ENCODE data around the gene TWIST2. TPM values are rescaled to one million over a fixed set of nuclear protein-coding genes. Genes with fewer than 3 reads are reported as not detected.
A peak's percentile ranks its signal among the peaks of the same experiment; 100 is the strongest.

Gene TWIST2
- total RNA-seq = 2.7 TPM
- long read RNA-seq, partial matches to known transcripts = 0 of 4 reads
- long read RNA-seq, other reads (novel, unspliced or antisense) = 0 of 4 reads

- intact Hi-C loops (cut with micrococcal nuclease) = no loop called here
- peak within 1 kb of the TSS; percentile 78 for H3K27ac ChIP-seq (replicated peaks)
- H3K4me1 ChIP-seq = peaks cover 31% of the 10 kb centered on the region
- peak within 1 kb of the TSS; percentile 67 for H3K4me3 ChIP-seq
- TF ChIP-seq CTCF (IDR thresholded peaks at IDR 0.05; ENCODE audit: borderline replicate concordance) = no peak
- no peaks in the 10 kb centered on the region for H3K9me3 ChIP-seq (replicated peaks)
- H3K36me3 ChIP-seq = no peaks in the 10 kb centered on the region
- H3K27me3 ChIP-seq (ENCODE audit: low read depth) = peaks cover 98% of the 10 kb centered on the region
- DNase-seq = peak; percentile 80
These were observed at the start of gene TWIST2 for GRCh38 chr2:238847841-238848690. TSS of gene TWIST2 (plus strand) at chr2:238848085. CDS start at chr2:238848216, 131 bp downstream.

- intact Hi-C loops (cut with micrococcal nuclease) = no loop called here
- H3K27me3 ChIP-seq (ENCODE audit: low read depth) = peaks cover 72% of the 10 kb centered on the region
- H3K27ac ChIP-seq (replicated peaks) = no peak overlapping the region
- H3K4me3 ChIP-seq = no peak overlapping the region
- H3K4me1 ChIP-seq = no peaks in the 10 kb centered on the region
- no peak for TF ChIP-seq CTCF (IDR thresholded peaks at IDR 0.05; ENCODE audit: borderline replicate concordance)
- H3K36me3 ChIP-seq = no peaks in the 10 kb centered on the region
- no peaks in the 10 kb centered on the region for H3K9me3 ChIP-seq (replicated peaks)
- no peak for DNase-seq
These were observed 46.1 kb upstream of the TWIST2 start for GRCh38 chr2:238801791-238802190.

GRCh38 chr2:238802957-238803356 is 44.9 kb upstream of the TWIST2 start:
- Histone ChIP-seq H3K27ac (replicated peaks) (no peak overlapping the region), H3K36me3 (no peaks in the 10 kb centered on the region), H3K4me3 (no peak overlapping the region), H3K27me3 (ENCODE audit: low read depth) (peaks cover 60% of the 10 kb centered on the region), H3K4me1 (no peaks in the 10 kb centered on the region), H3K9me3 (replicated peaks) (no peaks in the 10 kb centered on the region)
- intact Hi-C loops (cut with micrococcal nuclease) = no loop called here
- no peak for DNase-seq
- TF ChIP-seq CTCF (IDR thresholded peaks at IDR 0.05; ENCODE audit: borderline replicate concordance) = no peak

GRCh38 chr2:238803996-238804870 is 43.7 kb upstream of the TWIST2 start:
- Histone ChIP-seq H3K27me3 (ENCODE audit: low read depth) (peaks cover 54% of the 10 kb centered on the region), H3K4me3 (no peak overlapping the region), H3K27ac (replicated peaks) (no peak overlapping the region), H3K9me3 (replicated peaks) (peaks cover 11% of the 10 kb centered on the region), H3K36me3 (no peaks in the 10 kb centered on the region), H3K4me1 (no peaks in the 10 kb centered on the region)
- intact Hi-C loops (cut with micrococcal nuclease) = no loop called here
- no peak for DNase-seq
- no peak for TF ChIP-seq CTCF (IDR thresholded peaks at IDR 0.05; ENCODE audit: borderline replicate concordance)

GRCh38 chr2:238808761-238809160 is 39.1 kb upstream of the TWIST2 start:
- no peak overlapping the region for H3K27ac ChIP-seq (replicated peaks)
- no peaks in the 10 kb centered on the region for H3K36me3 ChIP-seq
- TF ChIP-seq CTCF (IDR thresholded peaks at IDR 0.05; ENCODE audit: borderline replicate concordance) = no peak
- H3K27me3 ChIP-seq (ENCODE audit: low read depth) = peaks cover 38% of the 10 kb centered on the region
- intact Hi-C loops (cut with micrococcal nuclease) = no loop called here
- no peak for DNase-seq
- peaks cover 18% of the 10 kb centered on the region for H3K9me3 ChIP-seq (replicated peaks)
- H3K4me3 ChIP-seq = no peak overlapping the region
- no peaks in the 10 kb centered on the region for H3K4me1 ChIP-seq
